K562 (cell line): Measurements from ENCODE around the gene PIANP. TPM values are rescaled to one million over a fixed set of nuclear protein-coding genes. Genes with fewer than 3 reads are reported as not detected.
A peak's percentile ranks its signal among the peaks of the same experiment; 100 is the strongest.

Source experiments
- E2F4 ChIP-seq: sonication (generic); formaldehyde crosslinking; IDR thresholded peaks from 2 replicates; pipeline ENCODE4 v1.8.0; 2022; ENCODE audit warnings: mild to moderate bottlenecking, low read depth, missing genetic modification reagents
- EHMT2 ChIP-seq: fragments of 450-650 bp; IDR thresholded peaks from 2 replicates; pipeline ENCODE4 v1.6.1; 2018; ENCODE audit warnings: antibody characterized with exemption
- FOSL1 ChIP-seq: fragments of 200-800 bp; sonication (Bioruptor generic); conservative IDR thresholded peaks from 2 replicates; pipeline ENCODE4 v1.6.1; 2016; ENCODE audit warnings: missing genetic modification characterization, missing compliant biosample characterization
- ILF3 ChIP-seq: fragments of 450-650 bp; IDR thresholded peaks from 2 replicates; pipeline ENCODE4 v1.6.1; 2018; ENCODE audit warnings: antibody characterized with exemption, mild to moderate bottlenecking, moderate library complexity, borderline replicate concordance
- MAZ ChIP-seq, 2 experiments: fragments of 450-650 bp in 1 of 2; sonication (generic) in 1 of 2; formaldehyde crosslinking; IDR thresholded peaks in 1 of 2; conservative IDR thresholded peaks in 1 of 2; 2 replicates each; pipeline versions ENCODE4 v1.4.0 to v1.5.0; 2020; ENCODE audit warnings: mild to moderate bottlenecking in 1 of 2, missing genetic modification reagents in 1 of 2
- MED1 ChIP-seq: sonication (generic); formaldehyde crosslinking; IDR thresholded peaks from 2 replicates; pipeline ENCODE4 v1.8.1; 2023; ENCODE audit warnings: missing genetic modification reagents, borderline replicate concordance
- NEUROD1 ChIP-seq: fragments of 150-350 bp; IDR thresholded peaks from 2 replicates; pipeline ENCODE4 v1.6.1; 2014; ENCODE audit warnings: borderline replicate concordance, low read length, low read depth; ENCODE audit not compliant: partially characterized antibody
- NR2C1 ChIP-seq, 2 experiments: fragments of 450-650 bp; IDR thresholded peaks; 2 replicates each; pipeline ENCODE4 v1.6.1; 2017; ENCODE audit warnings: mild to moderate bottlenecking in 2 of 2, antibody characterized with exemption in 1 of 2, inconsistent platforms in 1 of 2, missing compliant biosample characterization in 1 of 2, missing genetic modification characterization in 1 of 2
- NR3C1 ChIP-seq: sonication (generic); formaldehyde crosslinking; IDR thresholded peaks from 2 replicates; pipeline ENCODE4 v1.8.1; 2022; ENCODE audit warnings: missing genetic modification reagents
- POLR2AphosphoS2 ChIP-seq: IDR thresholded peaks from 2 replicates; pipeline ENCODE4 v1.6.1; 2012; ENCODE audit warnings: low read length, improper control_type of control experiment
- RAD21 ChIP-seq, 2 experiments: fragments of 250-450 bp in 1 of 2; fragments of 450-650 bp in 1 of 2; sonication (Bioruptor Pico) in 1 of 2; formaldehyde crosslinking in 1 of 2; IDR thresholded peaks in 1 of 2; conservative IDR thresholded peaks in 1 of 2; 2 replicates each; pipeline versions ENCODE4 v1.4.0 to v1.8.0; 2020 to 2022; ENCODE audit warnings: mild to moderate bottlenecking in 2 of 2, moderate library complexity in 1 of 2
- SETDB1 ChIP-seq: IDR thresholded peaks from one replicate; pipeline ENCODE4 v1.6.1; 2012; ENCODE audit warnings: low read length, control low read depth, inconsistent platforms
- ZNF224 ChIP-seq: sonication (generic); formaldehyde crosslinking; IDR thresholded peaks from 2 replicates; pipeline ENCODE4 v1.8.0; 2022; ENCODE audit warnings: mild to moderate bottlenecking, missing genetic modification reagents
- ZNF24 ChIP-seq: fragments of 450-650 bp; IDR thresholded peaks from 2 replicates; pipeline ENCODE4 v1.6.1; 2016
- ZNF644 ChIP-seq: fragments of 200-800 bp; sonication (Bioruptor generic); IDR thresholded peaks from 2 replicates; pipeline ENCODE4 v1.6.1; 2016; ENCODE audit warnings: low read depth, missing genetic modification characterization, missing compliant biosample characterization
- polyA plus RNA-seq, 8 experiments: library from polyadenylated mRNA; depleted of rRNA in 4 of 8; stranded (reverse) in 5 of 8; unstranded in 3 of 8; fragments of >200 nt; fragmentation: Nextera tagmentation in 2 of 8; fragmentation: Illumina TruSeq in 1 of 8; extraction: Ambion mirVana in 2 of 8; extraction: Trizol in 1 of 8; gene quantifications; 2 replicates each; pipeline versions ENCODE4 v1.2.1 to v1.2.3, GENCODE V29; 2011 to 2014; ENCODE audit warnings: inconsistent platforms in 1 of 8, missing spikeins in 1 of 8
- total RNA-seq, 7 experiments: library from RNA; depleted of rRNA in 6 of 7; stranded (reverse); fragments of >200 nt in 6 of 7; fragmentation: Illumina TruSeq in 2 of 7; extraction: Trizol in 2 of 7; gene quantifications; 2 replicates each; pipeline versions ENCODE4 v1.2.1 to v1.2.3, GENCODE V29; 2011 to 2021; ENCODE audit warnings: low replicate concordance in 1 of 7
- TF ChIP-seq, protein P1 (sequence below): fragments of 250-450 bp; sonication (Bioruptor Pico); IDR thresholded peaks from 2 replicates; pipeline ENCODE4 v1.8.0; 2022; ENCODE audit warnings: moderate library complexity, mild to moderate bottlenecking, inconsistent platforms
- TF ChIP-seq, protein P2 (sequence below): sonication (generic); formaldehyde crosslinking; IDR thresholded peaks from 2 replicates; pipeline ENCODE4 v1.8.0; 2022; ENCODE audit warnings: missing genetic modification reagents, mild to moderate bottlenecking, borderline replicate concordance
- TF ChIP-seq, protein P3 (sequence below): fragments of 450-650 bp; formaldehyde crosslinking; conservative IDR thresholded peaks from 2 replicates; pipeline ENCODE4 v1.4.0; 2022; ENCODE audit warnings: mild to moderate bottlenecking, missing genetic modification characterization
- TF ChIP-seq, protein P4 (sequence below): fragments of 250-450 bp; sonication (Bioruptor Pico); IDR thresholded peaks from 2 replicates; pipeline ENCODE4 v1.5.0; 2020; ENCODE audit warnings: mild to moderate bottlenecking

The PIANP gene
- total and polyA plus RNA-seq, 9 of the 15 experiments (the other 6 are each of a cell fraction or from before 2014, with no cell fraction given): 0.07 TPM; not detected in 8

DNA sequence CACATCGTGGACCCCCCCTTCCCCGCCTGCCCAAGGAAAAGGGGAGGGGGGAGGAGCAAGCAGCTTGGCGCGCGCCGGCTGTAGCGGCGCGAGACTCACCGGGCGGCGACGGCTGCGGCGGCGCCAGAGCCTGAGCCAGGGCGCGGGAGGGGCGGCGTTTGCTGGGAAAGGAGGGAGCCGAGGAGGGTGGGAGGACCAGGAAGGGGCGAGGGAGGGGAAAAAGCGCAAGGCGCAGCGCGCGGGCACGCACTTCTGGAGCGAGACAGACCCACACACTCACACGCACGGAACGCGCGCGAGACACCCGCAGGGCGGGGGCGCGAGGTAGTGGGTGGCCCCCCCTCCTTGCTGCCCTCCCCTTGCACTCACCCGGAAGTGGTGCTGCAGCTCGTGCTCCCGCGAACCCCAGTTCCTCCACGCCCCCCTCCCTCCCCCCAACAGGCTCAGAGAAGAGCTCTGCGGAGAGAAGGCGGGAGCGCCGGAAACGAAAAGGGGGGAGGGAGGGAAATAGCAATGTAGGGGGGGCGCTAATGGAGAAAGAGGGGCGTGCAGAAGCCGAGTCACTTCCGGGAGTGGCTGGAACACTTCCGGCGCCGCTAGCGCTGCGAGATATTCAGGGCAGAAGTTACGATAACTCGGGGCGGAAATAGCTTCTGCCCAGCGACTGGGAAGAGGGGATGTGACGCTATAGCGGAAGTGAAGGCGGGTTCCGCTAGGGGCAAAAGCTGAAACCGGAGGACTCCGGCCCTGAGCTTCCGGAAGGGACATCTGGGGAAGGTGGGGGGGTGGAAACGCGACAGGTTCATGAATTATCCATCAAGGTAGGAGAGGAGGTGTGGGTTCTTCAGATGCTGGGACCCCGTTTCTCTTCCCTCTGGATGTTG is 11.4 kb downstream of the PIANP start, which contains the start of gene ZNF384 (continued):
- TF ChIP-seq E2F4 (CRISPR knock-in tag): no peak
- no peak for TF ChIP-seq MED1 (CRISPR knock-in tag)
- no peak for TF ChIP-seq RAD21 (CRISPR knock-in tag; conservative IDR thresholded peaks at IDR 0.05 in 1 of 2, IDR thresholded peaks at IDR 0.05 in 1 of 2)
- no peak for TF ChIP-seq ZNF224
- TF ChIP-seq EHMT2: no peak
- peak; percentile 93 to 95 for TF ChIP-seq MAZ (CRISPR knock-in tag; conservative IDR thresholded peaks at IDR 0.05 in 1 of 2, IDR thresholded peaks at IDR 0.05 in 1 of 2)
- TF ChIP-seq, protein P1, sequence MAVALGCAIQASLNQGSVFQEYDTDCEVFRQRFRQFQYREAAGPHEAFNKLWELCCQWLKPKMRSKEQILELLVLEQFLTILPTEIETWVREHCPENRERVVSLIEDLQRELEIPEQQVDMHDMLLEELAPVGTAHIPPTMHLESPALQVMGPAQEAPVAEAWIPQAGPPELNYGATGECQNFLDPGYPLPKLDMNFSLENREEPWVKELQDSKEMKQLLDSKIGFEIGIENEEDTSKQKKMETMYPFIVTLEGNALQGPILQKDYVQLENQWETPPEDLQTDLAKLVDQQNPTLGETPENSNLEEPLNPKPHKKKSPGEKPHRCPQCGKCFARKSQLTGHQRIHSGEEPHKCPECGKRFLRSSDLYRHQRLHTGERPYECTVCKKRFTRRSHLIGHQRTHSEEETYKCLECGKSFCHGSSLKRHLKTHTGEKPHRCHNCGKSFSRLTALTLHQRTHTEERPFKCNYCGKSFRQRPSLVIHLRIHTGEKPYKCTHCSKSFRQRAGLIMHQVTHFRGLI (CRISPR knock-in tag): no peak
- TF ChIP-seq NR2C1 (IDR thresholded peaks at IDR 0.05): peak; percentile 98
- TF ChIP-seq NR2C1 (tag; IDR thresholded peaks at IDR 0.05): peak; percentile 98
- peak; percentile 9 for TF ChIP-seq NEUROD1
- TF ChIP-seq ILF3: no peak
- TF ChIP-seq, protein P2, sequence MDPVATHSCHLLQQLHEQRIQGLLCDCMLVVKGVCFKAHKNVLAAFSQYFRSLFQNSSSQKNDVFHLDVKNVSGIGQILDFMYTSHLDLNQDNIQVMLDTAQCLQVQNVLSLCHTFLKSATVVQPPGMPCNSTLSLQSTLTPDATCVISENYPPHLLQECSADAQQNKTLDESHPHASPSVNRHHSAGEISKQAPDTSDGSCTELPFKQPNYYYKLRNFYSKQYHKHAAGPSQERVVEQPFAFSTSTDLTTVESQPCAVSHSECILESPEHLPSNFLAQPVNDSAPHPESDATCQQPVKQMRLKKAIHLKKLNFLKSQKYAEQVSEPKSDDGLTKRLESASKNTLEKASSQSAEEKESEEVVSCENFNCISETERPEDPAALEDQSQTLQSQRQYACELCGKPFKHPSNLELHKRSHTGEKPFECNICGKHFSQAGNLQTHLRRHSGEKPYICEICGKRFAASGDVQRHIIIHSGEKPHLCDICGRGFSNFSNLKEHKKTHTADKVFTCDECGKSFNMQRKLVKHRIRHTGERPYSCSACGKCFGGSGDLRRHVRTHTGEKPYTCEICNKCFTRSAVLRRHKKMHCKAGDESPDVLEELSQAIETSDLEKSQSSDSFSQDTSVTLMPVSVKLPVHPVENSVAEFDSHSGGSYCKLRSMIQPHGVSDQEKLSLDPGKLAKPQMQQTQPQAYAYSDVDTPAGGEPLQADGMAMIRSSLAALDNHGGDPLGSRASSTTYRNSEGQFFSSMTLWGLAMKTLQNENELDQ (CRISPR knock-in tag): no peak
- TF ChIP-seq ZNF644 (tag): no peak
- TF ChIP-seq, protein P3, sequence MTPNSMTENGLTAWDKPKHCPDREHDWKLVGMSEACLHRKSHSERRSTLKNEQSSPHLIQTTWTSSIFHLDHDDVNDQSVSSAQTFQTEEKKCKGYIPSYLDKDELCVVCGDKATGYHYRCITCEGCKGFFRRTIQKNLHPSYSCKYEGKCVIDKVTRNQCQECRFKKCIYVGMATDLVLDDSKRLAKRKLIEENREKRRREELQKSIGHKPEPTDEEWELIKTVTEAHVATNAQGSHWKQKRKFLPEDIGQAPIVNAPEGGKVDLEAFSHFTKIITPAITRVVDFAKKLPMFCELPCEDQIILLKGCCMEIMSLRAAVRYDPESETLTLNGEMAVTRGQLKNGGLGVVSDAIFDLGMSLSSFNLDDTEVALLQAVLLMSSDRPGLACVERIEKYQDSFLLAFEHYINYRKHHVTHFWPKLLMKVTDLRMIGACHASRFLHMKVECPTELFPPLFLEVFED (CRISPR knock-in tag): no peak
- TF ChIP-seq SETDB1: no peak
- TF ChIP-seq, protein P4, sequence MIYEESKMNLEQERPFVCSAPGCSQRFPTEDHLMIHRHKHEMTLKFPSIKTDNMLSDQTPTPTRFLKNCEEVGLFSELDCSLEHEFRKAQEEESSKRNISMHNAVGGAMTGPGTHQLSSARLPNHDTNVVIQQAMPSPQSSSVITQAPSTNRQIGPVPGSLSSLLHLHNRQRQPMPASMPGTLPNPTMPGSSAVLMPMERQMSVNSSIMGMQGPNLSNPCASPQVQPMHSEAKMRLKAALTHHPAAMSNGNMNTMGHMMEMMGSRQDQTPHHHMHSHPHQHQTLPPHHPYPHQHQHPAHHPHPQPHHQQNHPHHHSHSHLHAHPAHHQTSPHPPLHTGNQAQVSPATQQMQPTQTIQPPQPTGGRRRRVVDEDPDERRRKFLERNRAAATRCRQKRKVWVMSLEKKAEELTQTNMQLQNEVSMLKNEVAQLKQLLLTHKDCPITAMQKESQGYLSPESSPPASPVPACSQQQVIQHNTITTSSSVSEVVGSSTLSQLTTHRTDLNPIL (CRISPR knock-in tag): no peak
- no peak for TF ChIP-seq NR3C1 (CRISPR knock-in tag)
- TF ChIP-seq POLR2AphosphoS2: no peak
- TF ChIP-seq ZNF24: peak; percentile 19; the same call in 1 of the 2 replicates
- peak; percentile 73; the same call in 1 of the 2 replicates for TF ChIP-seq FOSL1 (tag)
